ENCODE results near the gene MICAL2. TPM values are rescaled to one million over a fixed set of nuclear protein-coding genes. Genes with fewer than 3 reads are reported as not detected.

Gene MICAL2
- total and polyA plus RNA-seq, 2 of the 13 experiments (the other 11 are each of a cell fraction or from before 2014, with no cell fraction given), result 0.78 to 1.1 TPM

DNA sequence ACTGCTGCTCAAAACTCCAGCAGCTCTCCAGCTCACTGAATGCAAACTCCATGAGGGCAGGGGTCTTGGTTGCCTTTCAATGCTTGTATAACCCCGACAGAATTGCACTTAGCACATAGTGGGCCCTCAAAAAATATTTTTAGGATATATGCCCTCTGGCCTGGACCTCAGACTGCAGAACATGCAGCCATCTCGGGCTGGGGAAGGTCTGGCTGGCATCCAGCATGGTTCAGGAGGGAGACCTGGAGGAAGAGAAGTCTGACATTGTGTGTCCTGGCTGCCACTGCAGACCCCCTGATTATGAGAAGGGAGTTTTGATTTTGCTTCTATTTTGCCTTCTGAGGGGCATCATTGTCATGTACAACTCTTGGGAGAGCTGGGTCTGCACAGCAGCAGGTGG is 157.5 kb downstream of the MICAL2 start:
- intact Hi-C loops (cut with micrococcal nuclease; ENCODE audit: unreplicated experiment), result no loop called here
- 33% methylated on average over 1 of the region's 2 CpGs for WGBS (ENCODE audit: low lambda C conversion rate)

More for the DNA sequence above, 157.5 kb downstream of the MICAL2 start:
- DNase-seq (ENCODE audit: low spot score) (no peak), FAIRE-seq (no peak), ATAC-seq (no peak)
- Histone ChIP-seq H3K9me3 (ENCODE audit: low read length) (no peaks in the 10 kb centered on the region), H2AFZ (ENCODE audit: low read length) (no peak overlapping the region), H3K4me3 (replicated peaks in 1 of 3; ENCODE audit: insufficient read depth in 1 of 3, low read depth in 2 of 3, low read length in 3 of 3) (no peak overlapping the region), H3K79me2 (ENCODE audit: insufficient read depth, low read length) (no peaks in the 10 kb centered on the region), H3K9ac (ENCODE audit: insufficient read depth, low read depth, low read length) (no peak overlapping the region), H3K4me2 (ENCODE audit: low read depth, low read length) (no peak overlapping the region), H3K4me1 (ENCODE audit: insufficient read depth, low read length) (peaks cover 33% of the 10 kb centered on the region), H3K36me3 (replicated peaks in 1 of 2; ENCODE audit: control insufficient read depth in 1 of 2, insufficient read depth in 2 of 2, low read length in 2 of 2) (no peaks in the 10 kb centered on the region), H3K27me3 (ENCODE audit: control insufficient read depth in 1 of 2, insufficient read depth in 2 of 2, low read length in 2 of 2) (no peaks in the 10 kb centered on the region), H3K27ac (ENCODE audit: extremely low read length, insufficient read depth, low read length) (no peak overlapping the region), H4K20me1 (ENCODE audit: insufficient read depth, low read length) (no peaks in the 10 kb centered on the region)
- CTCF ChIA-PET (ENCODE audit: low intra/inter-chr PET ratio, low total read pairs), result no interaction called here
- POLR2A ChIA-PET, result no interaction called here
- no TSS peak for BruUV-seq (replicated peaks)
- TF ChIP-seq NCOR1 (IDR thresholded peaks at IDR 0.05; ENCODE audit: borderline replicate concordance, low read length), result no peak
- TF ChIP-seq ONECUT2 (CRISPR knock-in tag; IDR thresholded peaks at IDR 0.05), result no peak
- TF ChIP-seq, protein P1, sequence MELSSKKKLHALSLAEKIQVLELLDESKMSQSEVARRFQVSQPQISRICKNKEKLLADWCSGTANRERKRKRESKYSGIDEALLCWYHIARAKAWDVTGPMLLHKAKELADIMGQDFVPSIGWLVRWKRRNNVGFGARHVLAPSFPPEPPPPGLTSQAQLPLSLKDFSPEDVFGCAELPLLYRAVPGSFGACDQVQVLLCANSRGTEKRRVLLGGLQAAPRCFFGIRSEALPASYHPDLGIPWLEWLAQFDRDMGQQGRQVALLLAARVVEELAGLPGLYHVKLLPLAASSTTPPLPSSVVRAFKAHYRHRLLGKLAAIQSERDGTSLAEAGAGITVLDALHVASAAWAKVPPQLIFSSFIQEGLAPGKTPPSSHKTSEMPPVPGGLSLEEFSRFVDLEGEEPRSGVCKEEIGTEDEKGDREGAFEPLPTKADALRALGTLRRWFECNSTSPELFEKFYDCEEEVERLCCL (CRISPR knock-in tag; IDR thresholded peaks at IDR 0.05; ENCODE audit: borderline replicate concordance), result no peak
- TF ChIP-seq, protein P2, sequence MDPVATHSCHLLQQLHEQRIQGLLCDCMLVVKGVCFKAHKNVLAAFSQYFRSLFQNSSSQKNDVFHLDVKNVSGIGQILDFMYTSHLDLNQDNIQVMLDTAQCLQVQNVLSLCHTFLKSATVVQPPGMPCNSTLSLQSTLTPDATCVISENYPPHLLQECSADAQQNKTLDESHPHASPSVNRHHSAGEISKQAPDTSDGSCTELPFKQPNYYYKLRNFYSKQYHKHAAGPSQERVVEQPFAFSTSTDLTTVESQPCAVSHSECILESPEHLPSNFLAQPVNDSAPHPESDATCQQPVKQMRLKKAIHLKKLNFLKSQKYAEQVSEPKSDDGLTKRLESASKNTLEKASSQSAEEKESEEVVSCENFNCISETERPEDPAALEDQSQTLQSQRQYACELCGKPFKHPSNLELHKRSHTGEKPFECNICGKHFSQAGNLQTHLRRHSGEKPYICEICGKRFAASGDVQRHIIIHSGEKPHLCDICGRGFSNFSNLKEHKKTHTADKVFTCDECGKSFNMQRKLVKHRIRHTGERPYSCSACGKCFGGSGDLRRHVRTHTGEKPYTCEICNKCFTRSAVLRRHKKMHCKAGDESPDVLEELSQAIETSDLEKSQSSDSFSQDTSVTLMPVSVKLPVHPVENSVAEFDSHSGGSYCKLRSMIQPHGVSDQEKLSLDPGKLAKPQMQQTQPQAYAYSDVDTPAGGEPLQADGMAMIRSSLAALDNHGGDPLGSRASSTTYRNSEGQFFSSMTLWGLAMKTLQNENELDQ (CRISPR knock-in tag; IDR thresholded peaks at IDR 0.05; ENCODE audit: borderline replicate concordance), result no peak
- no peak for TF ChIP-seq KLF11 (CRISPR knock-in tag; IDR thresholded peaks at IDR 0.05)
- TF ChIP-seq ZNF556 (CRISPR knock-in tag; IDR thresholded peaks at IDR 0.05; ENCODE audit: borderline replicate concordance), result no peak
- TF ChIP-seq FOXP1 (IDR thresholded peaks at IDR 0.05), result no peak
- no peak for TF ChIP-seq FOXP1 (CRISPR knock-in tag; IDR thresholded peaks at IDR 0.05)
- no peak for TF ChIP-seq CBX5 (CRISPR knock-in tag; IDR thresholded peaks at IDR 0.05; ENCODE audit: borderline replicate concordance)
- no peak for TF ChIP-seq ZNF224 (CRISPR knock-in tag; IDR thresholded peaks at IDR 0.05)
- TF ChIP-seq CC2D1A (CRISPR knock-in tag; IDR thresholded peaks at IDR 0.05), result no peak
- no peak for TF ChIP-seq ZC3H4 (CRISPR knock-in tag; IDR thresholded peaks at IDR 0.05; ENCODE audit: borderline replicate concordance)
- TF ChIP-seq MEIS1 (CRISPR knock-in tag; IDR thresholded peaks at IDR 0.05; ENCODE audit: borderline replicate concordance), result no peak
- no peak for TF ChIP-seq SAP130 (CRISPR knock-in tag; IDR thresholded peaks at IDR 0.05; ENCODE audit: low read depth)
- no peak for TF ChIP-seq TAF1 (CRISPR knock-in tag; IDR thresholded peaks at IDR 0.05)
- TF ChIP-seq ZNF549 (CRISPR knock-in tag; IDR thresholded peaks at IDR 0.05), result no peak
- no peak for TF ChIP-seq SIX4 (CRISPR knock-in tag; IDR thresholded peaks at IDR 0.05)
- TF ChIP-seq ZBTB38 (CRISPR knock-in tag; IDR thresholded peaks at IDR 0.05), result no peak
- TF ChIP-seq, protein P3, sequence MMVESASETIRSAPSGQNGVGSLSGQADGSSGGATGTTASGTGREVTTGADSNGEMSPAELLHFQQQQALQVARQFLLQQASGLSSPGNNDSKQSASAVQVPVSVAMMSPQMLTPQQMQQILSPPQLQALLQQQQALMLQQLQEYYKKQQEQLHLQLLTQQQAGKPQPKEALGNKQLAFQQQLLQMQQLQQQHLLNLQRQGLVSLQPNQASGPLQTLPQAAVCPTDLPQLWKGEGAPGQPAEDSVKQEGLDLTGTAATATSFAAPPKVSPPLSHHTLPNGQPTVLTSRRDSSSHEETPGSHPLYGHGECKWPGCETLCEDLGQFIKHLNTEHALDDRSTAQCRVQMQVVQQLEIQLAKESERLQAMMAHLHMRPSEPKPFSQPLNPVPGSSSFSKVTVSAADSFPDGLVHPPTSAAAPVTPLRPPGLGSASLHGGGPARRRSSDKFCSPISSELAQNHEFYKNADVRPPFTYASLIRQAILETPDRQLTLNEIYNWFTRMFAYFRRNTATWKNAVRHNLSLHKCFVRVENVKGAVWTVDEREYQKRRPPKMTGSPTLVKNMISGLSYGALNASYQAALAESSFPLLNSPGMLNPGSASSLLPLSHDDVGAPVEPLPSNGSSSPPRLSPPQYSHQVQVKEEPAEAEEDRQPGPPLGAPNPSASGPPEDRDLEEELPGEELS (CRISPR knock-in tag; IDR thresholded peaks at IDR 0.05), result no peak
- TF ChIP-seq, protein P4, sequence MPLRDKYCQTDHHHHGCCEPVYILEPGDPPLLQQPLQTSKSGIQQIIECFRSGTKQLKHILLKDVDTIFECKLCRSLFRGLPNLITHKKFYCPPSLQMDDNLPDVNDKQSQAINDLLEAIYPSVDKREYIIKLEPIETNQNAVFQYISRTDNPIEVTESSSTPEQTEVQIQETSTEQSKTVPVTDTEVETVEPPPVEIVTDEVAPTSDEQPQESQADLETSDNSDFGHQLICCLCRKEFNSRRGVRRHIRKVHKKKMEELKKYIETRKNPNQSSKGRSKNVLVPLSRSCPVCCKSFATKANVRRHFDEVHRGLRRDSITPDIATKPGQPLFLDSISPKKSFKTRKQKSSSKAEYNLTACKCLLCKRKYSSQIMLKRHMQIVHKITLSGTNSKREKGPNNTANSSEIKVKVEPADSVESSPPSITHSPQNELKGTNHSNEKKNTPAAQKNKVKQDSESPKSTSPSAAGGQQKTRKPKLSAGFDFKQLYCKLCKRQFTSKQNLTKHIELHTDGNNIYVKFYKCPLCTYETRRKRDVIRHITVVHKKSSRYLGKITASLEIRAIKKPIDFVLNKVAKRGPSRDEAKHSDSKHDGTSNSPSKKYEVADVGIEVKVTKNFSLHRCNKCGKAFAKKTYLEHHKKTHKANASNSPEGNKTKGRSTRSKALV (CRISPR knock-in tag; IDR thresholded peaks at IDR 0.05), result no peak
- no peak for TF ChIP-seq NPAS2 (CRISPR knock-in tag; IDR thresholded peaks at IDR 0.05; ENCODE audit: borderline replicate concordance)
- in situ Hi-C loops (cut with HindIII; ENCODE audit: extremely low pct_ligation_motif_present, low pct_unique_long_range_greater_than_20kb), result no loop called here
